WTC11 (cell line): ENCODE results near the gene USP47. TPM values are rescaled to one million over a fixed set of nuclear protein-coding genes. Genes with fewer than 3 reads are reported as not detected.

Experiments
- ATAC-seq: fragments of 200-7000 bp; cut with Tn5 transposase; 2 replicates; pipeline ENCODE4 v1.10.0; 2021; ENCODE audit warnings: mild to moderate bottlenecking, moderate library complexity
- CTCF ChIA-PET: fragments of 300-600 bp; sonication (Branson Sonifier 250); formaldehyde crosslinking; loops from one replicate; lab custom pipeline; 2021; ENCODE audit warnings: antibody characterized with exemption; lab: Charles Lee
- POLR2A ChIA-PET: fragments of 350-600 bp; sonication (Branson Sonifier 250); formaldehyde crosslinking; loops from one replicate; lab custom pipeline; 2021; ENCODE audit warnings: antibody characterized with exemption; lab: Charles Lee
- DNase-seq: peaks from one replicate; pipeline ENCODE4 v3.0.0; 2021; ENCODE audit warnings: low spot score
- H3K27ac Mint-ChIP-seq: 2 replicates; pipeline ENCODE4 v1.8.0; 2021; ENCODE audit warnings: mixed read lengths
- H3K27me3 Mint-ChIP-seq: 2 replicates; pipeline ENCODE4 v1.8.0; 2021; ENCODE audit warnings: low read depth, mild to moderate bottlenecking, moderate library complexity, mixed read lengths
- H3K36me3 Mint-ChIP-seq: 2 replicates; pipeline ENCODE4 v1.8.0; 2021; ENCODE audit warnings: mixed read lengths
- H3K4me1 Mint-ChIP-seq: 2 replicates; pipeline ENCODE4 v1.8.0; 2022; ENCODE audit warnings: mixed read lengths
- H3K4me3 Mint-ChIP-seq: 2 replicates; pipeline ENCODE4 v1.8.0; 2021; ENCODE audit warnings: mild to moderate bottlenecking, moderate library complexity, mixed read lengths
- H3K9me3 Mint-ChIP-seq: 2 replicates; pipeline ENCODE4 v1.8.0; 2021; ENCODE audit warnings: mixed read lengths
- ATF1 ChIP-seq: sonication (generic); formaldehyde crosslinking; IDR thresholded peaks from 2 replicates; pipeline ENCODE4 v1.8.1; 2023; ENCODE audit warnings: mild to moderate bottlenecking, moderate library complexity, missing genetic modification reagents
- CREM ChIP-seq: sonication (generic); formaldehyde crosslinking; IDR thresholded peaks from 2 replicates; pipeline ENCODE4 v1.8.1; 2022; ENCODE audit warnings: mild to moderate bottlenecking, missing genetic modification reagents, moderate library complexity
- CTCF ChIP-seq: fragments of 200-600 bp; IDR thresholded peaks from 2 replicates; pipeline ENCODE4 v1.8.0; 2022; ENCODE audit warnings: antibody characterized with exemption
- GABPB1 ChIP-seq: sonication (generic); formaldehyde crosslinking; IDR thresholded peaks from 2 replicates; pipeline ENCODE4 v1.8.1; 2023; ENCODE audit warnings: mild to moderate bottlenecking, missing genetic modification reagents
- GTF2I ChIP-seq: fragments of 250-450 bp; sonication (Bioruptor Pico); conservative IDR thresholded peaks from 2 replicates; pipeline ENCODE4 v1.4.0; 2021; ENCODE audit warnings: mild to moderate bottlenecking
- JAZF1 ChIP-seq: fragments of 250-450 bp; sonication (Bioruptor Pico); IDR thresholded peaks from 2 replicates; pipeline ENCODE4 v1.9.0; 2021; ENCODE audit warnings: moderate library complexity, mild to moderate bottlenecking, inconsistent platforms
- MLX ChIP-seq: sonication (generic); formaldehyde crosslinking; IDR thresholded peaks from 2 replicates; pipeline ENCODE4 v1.8.1; 2023; ENCODE audit warnings: mild to moderate bottlenecking, missing genetic modification reagents, moderate library complexity
- NFYB ChIP-seq: sonication (generic); formaldehyde crosslinking; conservative IDR thresholded peaks from 2 replicates; pipeline ENCODE4 v1.8.0; 2022; ENCODE audit warnings: low read depth, missing genetic modification reagents
- OVOL2 ChIP-seq: fragments of 250-450 bp; sonication (Bioruptor Pico); IDR thresholded peaks from 2 replicates; pipeline ENCODE4 v1.9.0; 2021; ENCODE audit warnings: mild to moderate bottlenecking, borderline replicate concordance
- PRRX2 ChIP-seq: fragments of 250-450 bp; sonication (Bioruptor Pico); IDR thresholded peaks from 2 replicates; pipeline ENCODE4 v1.8.0; 2021; ENCODE audit warnings: mild to moderate bottlenecking
- TCF7 ChIP-seq: sonication (generic); formaldehyde crosslinking; IDR thresholded peaks from 2 replicates; pipeline ENCODE4 v1.8.0; 2022; ENCODE audit warnings: mild to moderate bottlenecking, low read depth, missing genetic modification reagents, moderate library complexity
- TEAD4 ChIP-seq: sonication (generic); formaldehyde crosslinking; IDR thresholded peaks from 2 replicates; pipeline ENCODE4 v1.8.0; 2022; ENCODE audit warnings: mild to moderate bottlenecking, missing genetic modification reagents
- USF1 ChIP-seq: sonication (generic); formaldehyde crosslinking; IDR thresholded peaks from 2 replicates; pipeline ENCODE4 v1.8.0; 2022; ENCODE audit warnings: mild to moderate bottlenecking, missing genetic modification reagents
- ZBTB21 ChIP-seq: sonication (generic); formaldehyde crosslinking; IDR thresholded peaks from 2 replicates; pipeline ENCODE4 v1.8.1; 2023; ENCODE audit warnings: mild to moderate bottlenecking, missing genetic modification reagents, borderline replicate concordance
- ZBTB43 ChIP-seq: sonication (generic); formaldehyde crosslinking; IDR thresholded peaks from 2 replicates; pipeline ENCODE4 v1.8.1; 2023; ENCODE audit warnings: mild to moderate bottlenecking, missing genetic modification reagents
- ZNF138 ChIP-seq: sonication (generic); formaldehyde crosslinking; conservative IDR thresholded peaks from 2 replicates; pipeline ENCODE4 v1.8.1; 2022; ENCODE audit warnings: mild to moderate bottlenecking, moderate library complexity, missing genetic modification reagents
- ZNF232 ChIP-seq: sonication (generic); formaldehyde crosslinking; IDR thresholded peaks from 2 replicates; pipeline ENCODE4 v1.8.0; 2022; ENCODE audit warnings: mild to moderate bottlenecking, missing genetic modification reagents
- ZNF263 ChIP-seq: sonication (generic); formaldehyde crosslinking; IDR thresholded peaks from 2 replicates; pipeline ENCODE4 v1.8.1; 2022; ENCODE audit warnings: low read depth, mild to moderate bottlenecking, moderate library complexity, missing genetic modification reagents
- ZNF423 ChIP-seq: fragments of 250-450 bp; sonication (Bioruptor Pico); IDR thresholded peaks from 2 replicates; pipeline ENCODE4 v2.1.2; 2022; ENCODE audit warnings: mild to moderate bottlenecking, moderate library complexity
- ZNF671 ChIP-seq: fragments of 250-450 bp; sonication (Bioruptor Pico); IDR thresholded peaks from 2 replicates; pipeline ENCODE4 v1.8.0; 2021; ENCODE audit warnings: mild to moderate bottlenecking
- total RNA-seq: library from RNA; stranded (reverse); gene quantifications from 3 replicates; pipeline ENCODE4 v1.2.3, GENCODE V29; 2021
- TF ChIP-seq, protein P1 (sequence below): sonication (generic); formaldehyde crosslinking; IDR thresholded peaks from 2 replicates; pipeline ENCODE4 v1.8.0; 2023; ENCODE audit warnings: mild to moderate bottlenecking, missing genetic modification reagents
- TF ChIP-seq, protein P2 (sequence below): sonication (generic); formaldehyde crosslinking; IDR thresholded peaks from 2 replicates; pipeline ENCODE4 v1.8.0; 2022; ENCODE audit warnings: mild to moderate bottlenecking, missing genetic modification reagents
- TF ChIP-seq, protein P3 (sequence below): sonication (generic); formaldehyde crosslinking; IDR thresholded peaks from 2 replicates; pipeline ENCODE4 v1.8.0; 2022; ENCODE audit warnings: mild to moderate bottlenecking, missing genetic modification reagents

Gene USP47
- total RNA-seq, 1 experiment from 2014 or later = 19.7 TPM

GRCh38 chr11:11901929-11902328 lies 60.2 kb downstream of the USP47 start (continued):
- TF ChIP-seq, protein P1, sequence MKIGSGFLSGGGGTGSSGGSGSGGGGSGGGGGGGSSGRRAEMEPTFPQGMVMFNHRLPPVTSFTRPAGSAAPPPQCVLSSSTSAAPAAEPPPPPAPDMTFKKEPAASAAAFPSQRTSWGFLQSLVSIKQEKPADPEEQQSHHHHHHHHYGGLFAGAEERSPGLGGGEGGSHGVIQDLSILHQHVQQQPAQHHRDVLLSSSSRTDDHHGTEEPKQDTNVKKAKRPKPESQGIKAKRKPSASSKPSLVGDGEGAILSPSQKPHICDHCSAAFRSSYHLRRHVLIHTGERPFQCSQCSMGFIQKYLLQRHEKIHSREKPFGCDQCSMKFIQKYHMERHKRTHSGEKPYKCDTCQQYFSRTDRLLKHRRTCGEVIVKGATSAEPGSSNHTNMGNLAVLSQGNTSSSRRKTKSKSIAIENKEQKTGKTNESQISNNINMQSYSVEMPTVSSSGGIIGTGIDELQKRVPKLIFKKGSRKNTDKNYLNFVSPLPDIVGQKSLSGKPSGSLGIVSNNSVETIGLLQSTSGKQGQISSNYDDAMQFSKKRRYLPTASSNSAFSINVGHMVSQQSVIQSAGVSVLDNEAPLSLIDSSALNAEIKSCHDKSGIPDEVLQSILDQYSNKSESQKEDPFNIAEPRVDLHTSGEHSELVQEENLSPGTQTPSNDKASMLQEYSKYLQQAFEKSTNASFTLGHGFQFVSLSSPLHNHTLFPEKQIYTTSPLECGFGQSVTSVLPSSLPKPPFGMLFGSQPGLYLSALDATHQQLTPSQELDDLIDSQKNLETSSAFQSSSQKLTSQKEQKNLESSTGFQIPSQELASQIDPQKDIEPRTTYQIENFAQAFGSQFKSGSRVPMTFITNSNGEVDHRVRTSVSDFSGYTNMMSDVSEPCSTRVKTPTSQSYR (CRISPR knock-in tag) = no peak
- TF ChIP-seq GTF2I (CRISPR knock-in tag) = no peak
- no peak for TF ChIP-seq CTCF
- TF ChIP-seq NFYB (CRISPR knock-in tag) = no peak
- no peak for TF ChIP-seq TEAD4 (CRISPR knock-in tag)
- TF ChIP-seq, protein P2, sequence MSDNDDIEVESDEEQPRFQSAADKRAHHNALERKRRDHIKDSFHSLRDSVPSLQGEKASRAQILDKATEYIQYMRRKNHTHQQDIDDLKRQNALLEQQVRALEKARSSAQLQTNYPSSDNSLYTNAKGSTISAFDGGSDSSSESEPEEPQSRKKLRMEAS (CRISPR knock-in tag) = no peak
- TF ChIP-seq GABPB1 (CRISPR knock-in tag) = no peak

GRCh38 chr11:11909727-11910126 lies 68.0 kb downstream of the USP47 start:
- ChIA-PET CTCF (no interaction called here), POLR2A (no interaction called here)
- ATAC-seq (no peak), DNase-seq (no peak)
- H3K27ac Mint-ChIP-seq = no peak overlapping the region
- H3K4me3 Mint-ChIP-seq = no peak overlapping the region
- H3K9me3 Mint-ChIP-seq = no peaks in the 10 kb centered on the region
- H3K27me3 Mint-ChIP-seq = no peaks in the 10 kb centered on the region
- TF ChIP-seq CREM (CRISPR knock-in tag) (no peak), USF1 (no peak), JAZF1 (CRISPR knock-in tag) (no peak), OVOL2 (CRISPR knock-in tag) (no peak), TCF7 (CRISPR knock-in tag) (no peak), PRRX2 (CRISPR knock-in tag) (no peak), ZNF263 (no peak), ATF1 (CRISPR knock-in tag) (no peak), ZNF138 (no peak), ZNF232 (CRISPR knock-in tag) (no peak), CTCF (no peak), ZNF423 (no peak), ZBTB43 (no peak), ZBTB21 (CRISPR knock-in tag) (no peak), MLX (CRISPR knock-in tag) (no peak), ZNF671 (CRISPR knock-in tag) (no peak)
- TF ChIP-seq, protein P3, sequence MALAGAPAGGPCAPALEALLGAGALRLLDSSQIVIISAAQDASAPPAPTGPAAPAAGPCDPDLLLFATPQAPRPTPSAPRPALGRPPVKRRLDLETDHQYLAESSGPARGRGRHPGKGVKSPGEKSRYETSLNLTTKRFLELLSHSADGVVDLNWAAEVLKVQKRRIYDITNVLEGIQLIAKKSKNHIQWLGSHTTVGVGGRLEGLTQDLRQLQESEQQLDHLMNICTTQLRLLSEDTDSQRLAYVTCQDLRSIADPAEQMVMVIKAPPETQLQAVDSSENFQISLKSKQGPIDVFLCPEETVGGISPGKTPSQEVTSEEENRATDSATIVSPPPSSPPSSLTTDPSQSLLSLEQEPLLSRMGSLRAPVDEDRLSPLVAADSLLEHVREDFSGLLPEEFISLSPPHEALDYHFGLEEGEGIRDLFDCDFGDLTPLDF = no peak
- H3K4me1 Mint-ChIP-seq = no peaks in the 10 kb centered on the region
- 0 out of 2 replicates have a peak, but pooled peaks cover 7% of the 10 kb centered on the region for H3K36me3 Mint-ChIP-seq
